Neural cell (in vitro differentiated cells): Measurements from ENCODE around the gene SLC5A11. TPM values are rescaled to one million over a fixed set of nuclear protein-coding genes. Genes with fewer than 3 reads are reported as not detected.

ENCODE experiments used
- H2AFZ ChIP-seq: fragments of 200-600, 300-800 bp; sonication (generic), shearing (Covaris generic); 2 replicates; pipeline ENCODE4 v1.6.0; 2014; ENCODE audit warnings: low read depth, mild to moderate bottlenecking, antibody characterized with exemption, low read length, moderate library complexity
- H3F3A ChIP-seq: fragments of 200-600 bp; shearing (Covaris generic); 2 replicates; pipeline ENCODE4 v1.6.1; 2016; ENCODE audit warnings: mild to moderate bottlenecking, moderate library complexity, mixed read lengths, antibody characterized with exemption, low read length; ENCODE audit not compliant: insufficient read depth, poor library complexity, severe bottlenecking
- H3K27ac ChIP-seq: fragments of 200-600, 300-800 bp; sonication (generic), shearing (Covaris generic); 2 replicates; pipeline ENCODE4 v1.5.1; 2014; ENCODE audit warnings: mild to moderate bottlenecking, low read length, moderate library complexity
- H3K27me3 ChIP-seq: fragments of 300-800, 200-600 bp; sonication (generic), shearing (Covaris generic); 2 replicates; pipeline ENCODE4 v1.6.0; 2014; ENCODE audit warnings: mild to moderate bottlenecking, low read depth, low read length, moderate library complexity; ENCODE audit not compliant: insufficient read depth
- H3K36me3 ChIP-seq: fragments of 300-800, 200-600 bp; sonication (generic), shearing (Covaris generic); 2 replicates; pipeline ENCODE4 v1.5.1; 2014; ENCODE audit warnings: mild to moderate bottlenecking, antibody characterized with exemption, low read length, moderate library complexity; ENCODE audit not compliant: insufficient read depth
- H3K4me2 ChIP-seq: fragments of 300-800, 200-600 bp; sonication (generic), shearing (Covaris generic); 2 replicates; pipeline ENCODE4 v1.6.0; 2014; ENCODE audit warnings: mild to moderate bottlenecking, low read length
- H3K4me3 ChIP-seq: fragments of 300-800, 200-600 bp; sonication (generic), shearing (Covaris generic); 2 replicates; pipeline ENCODE4 v1.5.1; 2014; ENCODE audit warnings: mild to moderate bottlenecking, low read length, moderate library complexity
- H3K79me2 ChIP-seq: fragments of 200-600 bp; shearing (Covaris generic); replicated peaks from 2 replicates; pipeline ENCODE4 v1.6.0; 2014; ENCODE audit warnings: mild to moderate bottlenecking, low read length, moderate library complexity; ENCODE audit not compliant: insufficient read depth
- H3K9ac ChIP-seq: fragments of 300-800, 200-600 bp; sonication (generic), shearing (Covaris generic); 2 replicates; pipeline ENCODE4 v1.6.1; 2016; ENCODE audit warnings: mild to moderate bottlenecking, low read length, mixed read lengths
- H3K9me2 ChIP-seq: fragments of 200-600 bp; shearing (Covaris generic); 2 replicates; pipeline ENCODE4 v1.6.1; 2016; ENCODE audit warnings: mild to moderate bottlenecking, low read length, mixed read lengths; ENCODE audit not compliant: insufficient read depth
- H3K9me3 ChIP-seq: fragments of 200-600, 300-800 bp; sonication (generic), shearing (Covaris generic); 2 replicates; pipeline ENCODE4 v1.6.1; 2016; ENCODE audit warnings: mild to moderate bottlenecking, mixed run types, low read length, moderate library complexity, mixed read lengths
- H4K20me1 ChIP-seq: fragments of 200-600 bp; shearing (Covaris generic); 2 replicates; pipeline ENCODE4 v1.6.1; 2016; ENCODE audit warnings: mild to moderate bottlenecking, mixed run types; ENCODE audit not compliant: insufficient read depth
- EP300 ChIP-seq: fragments of 450-650 bp; conservative IDR thresholded peaks from 2 replicates; pipeline ENCODE4 v1.6.1; 2014; ENCODE audit warnings: antibody characterized with exemption, mild to moderate bottlenecking, moderate library complexity; ENCODE audit not compliant: poor library complexity, severe bottlenecking
- EZH2 ChIP-seq: fragments of 200-600, 300-800 bp; shearing (Covaris generic), sonication (generic); IDR thresholded peaks from 2 replicates; pipeline ENCODE4 v1.6.1; 2014; ENCODE audit warnings: antibody characterized with exemption, low read length, borderline replicate concordance, mild to moderate bottlenecking; ENCODE audit not compliant: insufficient read depth, poor library complexity, severe bottlenecking
- MXI1 ChIP-seq: fragments of 450-650 bp; conservative IDR thresholded peaks from 2 replicates; pipeline ENCODE4 v1.6.1; 2014; ENCODE audit warnings: antibody characterized with exemption, mild to moderate bottlenecking; ENCODE audit not compliant: poor library complexity, severe bottlenecking
- POLR2AphosphoS5 ChIP-seq: IDR thresholded peaks from 2 replicates; pipeline ENCODE4 v1.6.1; 2012
- RAD21 ChIP-seq: fragments of 450-650 bp; conservative IDR thresholded peaks from 2 replicates; pipeline ENCODE4 v1.6.1; 2014; ENCODE audit warnings: antibody characterized with exemption, mild to moderate bottlenecking, moderate library complexity
- SMC3 ChIP-seq: fragments of 450-650 bp; conservative IDR thresholded peaks from 2 replicates; pipeline ENCODE4 v1.6.1; 2014; ENCODE audit warnings: antibody characterized with exemption, mild to moderate bottlenecking, moderate library complexity; ENCODE audit not compliant: poor library complexity
- TAF1 ChIP-seq: IDR thresholded peaks from 2 replicates; pipeline ENCODE4 v1.6.1; 2012; ENCODE audit warnings: low read depth
- polyA plus RNA-seq: library from polyadenylated mRNA; depleted of rRNA; stranded (reverse); fragments of >200 nt; gene quantifications from 2 replicates; pipeline ENCODE4 v1.2.3, GENCODE V29; 2014
- TF ChIP-seq, protein P1 (sequence below): IDR thresholded peaks from 2 replicates; pipeline ENCODE4 v1.6.1; 2012; ENCODE audit warnings: borderline replicate concordance
- TF ChIP-seq, protein P2 (sequence below): fragments of 450-650 bp; IDR thresholded peaks from 2 replicates; pipeline ENCODE4 v1.5.1; 2014; ENCODE audit warnings: antibody characterized with exemption, mild to moderate bottlenecking, moderate library complexity; ENCODE audit not compliant: poor library complexity, severe bottlenecking

The SLC5A11 gene
- polyA plus RNA-seq, 1 donor from 2014 or later, result not detected

DNA sequence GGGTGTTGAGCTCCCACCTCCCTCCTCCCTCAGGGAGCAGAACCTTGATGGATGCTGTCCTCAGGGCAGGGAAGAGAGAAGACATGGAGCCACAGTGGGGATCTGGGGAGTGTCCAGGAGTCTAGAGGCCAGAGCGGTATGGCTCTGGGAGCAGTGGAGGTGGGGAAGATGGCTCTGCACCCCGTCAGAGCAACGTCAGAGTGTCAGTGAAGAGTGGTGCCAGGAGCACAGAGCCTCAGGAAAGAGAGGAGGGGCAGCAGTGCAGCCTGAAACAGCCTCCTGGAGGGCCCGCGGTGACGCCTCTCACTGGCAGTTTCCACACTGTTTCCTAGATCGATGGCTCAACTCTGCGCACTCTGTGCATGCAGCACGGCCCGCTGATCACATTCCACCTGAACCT is 23.2 kb upstream of the SLC5A11 start:
- H3K9ac ChIP-seq, result no peak overlapping the region
- H3F3A ChIP-seq, result no peaks in the 10 kb centered on the region
- H3K36me3 ChIP-seq, result peaks cover 11% of the 10 kb centered on the region
- no peaks in the 10 kb centered on the region for H4K20me1 ChIP-seq
- H3K27ac ChIP-seq, result no peak overlapping the region
- no peak for TF ChIP-seq SMC3
- no peak for TF ChIP-seq RAD21
- TF ChIP-seq, protein P1, sequence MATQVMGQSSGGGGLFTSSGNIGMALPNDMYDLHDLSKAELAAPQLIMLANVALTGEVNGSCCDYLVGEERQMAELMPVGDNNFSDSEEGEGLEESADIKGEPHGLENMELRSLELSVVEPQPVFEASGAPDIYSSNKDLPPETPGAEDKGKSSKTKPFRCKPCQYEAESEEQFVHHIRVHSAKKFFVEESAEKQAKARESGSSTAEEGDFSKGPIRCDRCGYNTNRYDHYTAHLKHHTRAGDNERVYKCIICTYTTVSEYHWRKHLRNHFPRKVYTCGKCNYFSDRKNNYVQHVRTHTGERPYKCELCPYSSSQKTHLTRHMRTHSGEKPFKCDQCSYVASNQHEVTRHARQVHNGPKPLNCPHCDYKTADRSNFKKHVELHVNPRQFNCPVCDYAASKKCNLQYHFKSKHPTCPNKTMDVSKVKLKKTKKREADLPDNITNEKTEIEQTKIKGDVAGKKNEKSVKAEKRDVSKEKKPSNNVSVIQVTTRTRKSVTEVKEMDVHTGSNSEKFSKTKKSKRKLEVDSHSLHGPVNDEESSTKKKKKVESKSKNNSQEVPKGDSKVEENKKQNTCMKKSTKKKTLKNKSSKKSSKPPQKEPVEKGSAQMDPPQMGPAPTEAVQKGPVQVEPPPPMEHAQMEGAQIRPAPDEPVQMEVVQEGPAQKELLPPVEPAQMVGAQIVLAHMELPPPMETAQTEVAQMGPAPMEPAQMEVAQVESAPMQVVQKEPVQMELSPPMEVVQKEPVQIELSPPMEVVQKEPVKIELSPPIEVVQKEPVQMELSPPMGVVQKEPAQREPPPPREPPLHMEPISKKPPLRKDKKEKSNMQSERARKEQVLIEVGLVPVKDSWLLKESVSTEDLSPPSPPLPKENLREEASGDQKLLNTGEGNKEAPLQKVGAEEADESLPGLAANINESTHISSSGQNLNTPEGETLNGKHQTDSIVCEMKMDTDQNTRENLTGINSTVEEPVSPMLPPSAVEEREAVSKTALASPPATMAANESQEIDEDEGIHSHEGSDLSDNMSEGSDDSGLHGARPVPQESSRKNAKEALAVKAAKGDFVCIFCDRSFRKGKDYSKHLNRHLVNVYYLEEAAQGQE, result no peak
- TF ChIP-seq TAF1, result no peak
- no peak for TF ChIP-seq EP300
- no peak for TF ChIP-seq MXI1
- TF ChIP-seq EZH2, result no peak
- TF ChIP-seq, protein P2, sequence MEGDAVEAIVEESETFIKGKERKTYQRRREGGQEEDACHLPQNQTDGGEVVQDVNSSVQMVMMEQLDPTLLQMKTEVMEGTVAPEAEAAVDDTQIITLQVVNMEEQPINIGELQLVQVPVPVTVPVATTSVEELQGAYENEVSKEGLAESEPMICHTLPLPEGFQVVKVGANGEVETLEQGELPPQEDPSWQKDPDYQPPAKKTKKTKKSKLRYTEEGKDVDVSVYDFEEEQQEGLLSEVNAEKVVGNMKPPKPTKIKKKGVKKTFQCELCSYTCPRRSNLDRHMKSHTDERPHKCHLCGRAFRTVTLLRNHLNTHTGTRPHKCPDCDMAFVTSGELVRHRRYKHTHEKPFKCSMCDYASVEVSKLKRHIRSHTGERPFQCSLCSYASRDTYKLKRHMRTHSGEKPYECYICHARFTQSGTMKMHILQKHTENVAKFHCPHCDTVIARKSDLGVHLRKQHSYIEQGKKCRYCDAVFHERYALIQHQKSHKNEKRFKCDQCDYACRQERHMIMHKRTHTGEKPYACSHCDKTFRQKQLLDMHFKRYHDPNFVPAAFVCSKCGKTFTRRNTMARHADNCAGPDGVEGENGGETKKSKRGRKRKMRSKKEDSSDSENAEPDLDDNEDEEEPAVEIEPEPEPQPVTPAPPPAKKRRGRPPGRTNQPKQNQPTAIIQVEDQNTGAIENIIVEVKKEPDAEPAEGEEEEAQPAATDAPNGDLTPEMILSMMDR, result no peak
- no peak for TF ChIP-seq POLR2AphosphoS5
- H3K4me2 ChIP-seq, result no peak overlapping the region
- no peaks in the 10 kb centered on the region for H3K9me2 ChIP-seq
- no peak overlapping the region for H2AFZ ChIP-seq
- H3K4me3 ChIP-seq, result no peak overlapping the region
- no peaks in the 10 kb centered on the region for H3K9me3 ChIP-seq
- H3K79me2 ChIP-seq, result no peaks in the 10 kb centered on the region
- no peaks in the 10 kb centered on the region for H3K27me3 ChIP-seq

DNA sequence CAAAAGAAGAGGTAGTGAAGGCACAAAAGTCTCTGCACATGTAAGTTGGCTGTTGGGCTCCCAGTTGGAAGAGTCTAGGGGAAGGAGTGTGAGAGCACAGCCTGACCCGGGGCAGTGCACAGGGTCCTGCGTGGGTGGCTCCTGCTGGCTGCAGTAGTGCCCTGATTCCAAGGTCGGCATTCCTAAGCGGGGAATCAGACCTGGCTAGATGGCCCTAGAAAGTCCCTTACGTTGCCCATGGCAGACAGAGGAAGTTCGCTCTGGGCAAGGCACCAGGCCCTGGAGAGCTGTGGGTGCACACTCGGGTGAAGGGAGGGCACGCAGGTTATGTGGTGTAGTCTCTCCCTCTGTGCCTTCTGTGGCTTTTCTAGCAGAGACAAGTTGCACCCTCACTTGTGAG is 22.8 kb upstream of the SLC5A11 start:
- Histone ChIP-seq H3K9me2 (no peaks in the 10 kb centered on the region), H3K4me3 (no peak overlapping the region), H2AFZ (no peak overlapping the region), H3K27me3 (no peaks in the 10 kb centered on the region), H3K9me3 (no peaks in the 10 kb centered on the region), H3K27ac (no peak overlapping the region), H3K36me3 (peaks cover 11% of the 10 kb centered on the region), H3K79me2 (no peaks in the 10 kb centered on the region), H3F3A (no peaks in the 10 kb centered on the region), H3K9ac (no peak overlapping the region), H3K4me2 (no peak overlapping the region), H4K20me1 (no peaks in the 10 kb centered on the region)
- TF ChIP-seq POLR2AphosphoS5 (no peak), MXI1 (no peak), EZH2 (no peak), EP300 (no peak), TAF1 (no peak), RAD21 (no peak), SMC3 (no peak)
- TF ChIP-seq, protein P2, result no peak
- TF ChIP-seq, protein P1, result no peak
